CD4-positive, alpha-beta T cell treated with Interleukin-2 at 100 ng/mL for 4 hours (primary cell): ENCODE measurements around the gene EIF4H.
"Not testable (repeated sequence)": the region's sequence is repeated elsewhere in the genome, so short reads cannot be mapped to it uniquely, and the experiment has no call there.

Experiments
- DNase-seq: peaks from one replicate; pipeline ENCODE4 v3.0.0-alpha.2; 2020; ENCODE audit warnings: low spot score

The EIF4H gene

GRCh38 chr7:74175340-74175739 lies 1.2 kb downstream of the EIF4H start:
- DNase-seq = no peak

DNA sequence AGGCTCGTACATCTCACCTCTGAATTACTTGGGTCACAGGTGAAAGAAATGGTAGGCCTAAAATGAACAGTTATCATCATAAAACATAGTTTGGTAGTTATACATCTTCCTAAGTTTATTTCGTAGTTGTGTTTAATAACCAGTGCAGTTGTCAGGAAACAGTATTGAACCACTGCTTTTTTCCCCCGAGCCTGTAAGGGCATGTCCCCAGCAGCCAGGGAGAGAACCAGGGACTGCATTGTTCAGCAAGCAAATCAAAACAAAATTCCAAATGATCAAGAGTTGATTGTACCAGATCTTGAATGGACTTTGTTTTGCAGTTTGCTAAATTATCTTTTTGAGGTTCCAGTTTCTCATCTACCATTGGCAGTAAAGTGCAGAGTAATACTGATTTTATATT lies 2.4 kb downstream of the EIF4H start:
- no peak for DNase-seq

- no peak for DNase-seq
Measured at GRCh38 chr7:74178632-74179031, 4.5 kb downstream of the EIF4H start.

GRCh38 chr7:74179935-74180604 lies 5.9 kb downstream of the EIF4H start:
- DNase-seq = no peak

- DNase-seq = no peak
Measured at GRCh38 chr7:74180866-74181265, 6.7 kb downstream of the EIF4H start.

GRCh38 chr7:74181821-74182220 lies 7.7 kb downstream of the EIF4H start:
- no peak for DNase-seq

DNA sequence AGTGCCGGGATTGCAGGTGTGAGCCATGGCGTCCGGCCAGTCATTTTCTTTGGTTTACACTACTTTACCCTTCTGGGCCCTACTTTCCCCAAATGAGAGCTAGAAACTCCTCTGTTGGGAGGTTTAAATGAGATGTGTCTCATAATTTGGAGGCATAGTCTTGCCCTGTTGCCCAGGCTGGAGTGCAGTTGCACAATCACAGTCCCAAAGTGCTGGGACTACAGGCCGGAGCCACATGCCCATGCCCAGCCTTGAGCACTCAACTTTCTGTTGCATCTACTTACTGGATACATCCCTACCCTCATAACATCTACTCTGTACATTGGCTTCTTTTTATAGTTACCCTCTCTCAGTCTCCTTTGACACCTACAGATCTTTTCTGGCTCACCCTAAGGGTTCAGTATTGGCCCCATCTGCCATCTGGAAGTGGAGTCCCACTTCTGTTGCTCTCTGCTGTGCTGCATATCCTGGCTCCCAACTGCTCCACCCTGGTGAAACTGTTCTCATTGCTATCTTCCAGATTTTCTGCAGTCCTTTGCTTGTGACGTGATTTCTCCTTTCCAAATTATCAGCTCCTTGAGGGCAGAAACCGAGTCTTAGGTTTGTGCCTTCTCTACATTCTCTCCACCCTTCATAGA lies 8.4 kb downstream of the EIF4H start:
- no peak for DNase-seq

DNA sequence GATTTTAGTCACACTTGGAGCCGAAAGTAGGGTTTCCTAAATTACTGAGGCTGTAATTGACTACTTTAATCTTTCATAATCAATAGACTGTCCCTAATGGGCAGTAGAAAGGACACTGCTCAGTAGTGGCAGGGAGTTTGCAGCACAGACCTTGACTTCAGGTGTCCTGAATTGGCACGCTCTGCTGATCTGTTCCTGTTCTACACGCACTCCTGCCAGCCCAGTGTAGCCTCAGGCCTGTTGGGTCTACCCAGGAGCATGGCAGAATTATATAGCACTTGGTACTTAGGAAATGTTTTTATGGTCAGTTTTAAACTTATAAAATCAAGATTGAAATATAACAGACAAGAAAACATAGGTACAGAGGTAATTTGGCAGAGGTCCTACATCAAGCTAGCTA lies 9.0 kb downstream of the EIF4H start:
- DNase-seq = no peak

GRCh38 chr7:74183653-74184450 lies 9.7 kb downstream of the EIF4H start:
- DNase-seq = peak; percentile 56

- DNase-seq = no peak
Measured at GRCh38 chr7:74185016-74185415, 10.9 kb downstream of the EIF4H start.

GRCh38 chr7:74185636-74186035 lies 11.5 kb downstream of the EIF4H start:
- DNase-seq = no peak

- DNase-seq = no peak
Measured at GRCh38 chr7:74187915-74188675, 13.9 kb downstream of the EIF4H start.

DNA sequence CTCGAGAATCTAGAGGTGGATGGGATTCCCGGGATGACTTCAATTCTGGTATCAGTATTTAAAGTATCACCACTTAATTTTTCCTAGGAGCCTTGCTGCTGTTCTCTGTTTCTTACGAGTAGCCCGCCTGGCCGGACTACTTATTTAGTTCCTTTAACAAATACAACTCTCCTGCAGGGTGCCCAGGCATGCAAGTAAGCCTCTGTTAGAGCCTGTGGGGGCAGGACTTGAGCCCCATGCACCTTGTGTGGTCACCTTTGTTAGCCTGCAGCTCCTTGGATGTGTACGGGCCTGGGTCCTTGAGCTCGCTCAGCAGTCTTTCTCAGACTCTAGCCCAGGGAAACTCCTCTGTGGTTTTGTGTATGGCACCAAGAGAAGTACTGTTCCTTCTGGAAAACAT lies 16.1 kb downstream of the EIF4H start:
- no peak for DNase-seq

DNA sequence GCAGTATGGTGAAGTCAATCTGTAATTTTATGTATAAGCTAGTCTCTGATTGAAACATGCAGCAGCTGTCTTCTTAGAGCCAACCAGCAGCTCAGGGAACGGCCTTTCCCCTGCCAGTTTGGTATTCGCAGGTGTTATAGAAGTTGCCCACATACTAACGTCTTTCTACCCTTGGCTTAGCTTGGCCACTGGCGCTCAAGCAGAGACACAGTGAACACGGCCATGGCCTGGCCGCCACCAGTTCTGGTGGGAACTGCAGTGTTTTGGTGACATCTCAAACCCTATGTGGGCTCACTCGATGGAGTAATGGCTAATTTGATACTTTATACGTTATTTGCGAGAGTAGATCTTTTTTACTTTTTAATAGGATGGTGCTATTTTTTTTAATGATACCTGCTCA lies 17.1 kb downstream of the EIF4H start:
- no peak for DNase-seq

- no peak for DNase-seq
Measured at GRCh38 chr7:74193054-74193453, 18.9 kb downstream of the EIF4H start.

DNA sequence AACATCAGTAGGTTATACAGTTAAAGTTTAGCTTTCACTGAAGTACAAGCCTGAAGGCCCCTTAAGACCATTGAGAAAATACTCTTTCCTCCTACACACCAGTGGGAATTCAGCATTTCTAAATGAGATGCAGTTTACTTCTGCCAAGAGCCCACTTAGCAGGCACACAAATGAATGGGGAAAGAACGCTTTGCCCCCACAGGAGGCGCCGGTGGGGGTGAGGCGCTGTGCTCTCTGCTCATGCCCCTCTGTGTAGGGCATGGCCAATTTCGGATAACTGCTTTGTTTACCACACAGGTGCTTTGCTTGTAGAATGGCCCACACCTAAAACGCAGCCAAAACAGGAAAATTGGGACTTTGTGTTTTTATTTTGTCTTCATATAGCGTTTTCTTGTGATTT lies 19.8 kb downstream of the EIF4H start:
- DNase-seq = no peak

GRCh38 chr7:74194686-74195085 lies 20.5 kb downstream of the EIF4H start:
- DNase-seq = no peak

- not testable (repeated sequence) for DNase-seq
Measured at GRCh38 chr7:74195139-74195860, 21.1 kb downstream of the EIF4H start.

DNA sequence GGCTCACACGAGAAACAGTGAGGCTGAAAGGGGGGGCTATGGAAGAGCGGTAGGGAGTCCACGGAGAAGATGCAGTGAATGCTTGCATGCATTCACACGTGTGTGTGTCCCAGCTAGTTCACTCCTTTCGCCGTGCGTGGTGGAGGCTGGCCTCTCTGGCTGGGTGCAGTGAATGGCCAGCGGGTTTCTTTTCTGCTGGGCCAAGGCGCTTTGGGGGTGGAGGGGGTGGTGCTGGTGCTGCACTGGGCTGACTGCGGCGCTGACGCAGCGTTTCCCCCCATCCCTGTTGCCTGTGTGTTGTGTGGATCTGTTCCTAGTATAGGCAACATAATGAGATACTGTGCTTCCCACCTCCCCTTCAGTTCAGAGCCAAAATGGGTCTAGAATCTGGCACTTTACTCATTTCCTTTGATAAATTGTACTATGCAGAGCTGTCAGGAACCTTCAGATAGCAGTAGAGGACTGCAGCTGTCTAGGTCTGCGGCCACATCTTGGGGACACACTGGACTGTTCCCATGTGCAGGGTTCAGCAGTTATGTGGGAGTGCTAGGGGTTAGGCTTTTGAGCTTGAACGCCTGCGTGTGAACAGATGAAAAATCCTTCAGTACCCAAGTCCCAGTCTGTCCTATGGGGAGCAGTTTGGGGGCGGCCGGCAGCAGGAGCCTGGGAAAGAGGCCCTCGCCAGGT lies 22.0 kb downstream of the EIF4H start:
- not testable (repeated sequence) for DNase-seq

DNA sequence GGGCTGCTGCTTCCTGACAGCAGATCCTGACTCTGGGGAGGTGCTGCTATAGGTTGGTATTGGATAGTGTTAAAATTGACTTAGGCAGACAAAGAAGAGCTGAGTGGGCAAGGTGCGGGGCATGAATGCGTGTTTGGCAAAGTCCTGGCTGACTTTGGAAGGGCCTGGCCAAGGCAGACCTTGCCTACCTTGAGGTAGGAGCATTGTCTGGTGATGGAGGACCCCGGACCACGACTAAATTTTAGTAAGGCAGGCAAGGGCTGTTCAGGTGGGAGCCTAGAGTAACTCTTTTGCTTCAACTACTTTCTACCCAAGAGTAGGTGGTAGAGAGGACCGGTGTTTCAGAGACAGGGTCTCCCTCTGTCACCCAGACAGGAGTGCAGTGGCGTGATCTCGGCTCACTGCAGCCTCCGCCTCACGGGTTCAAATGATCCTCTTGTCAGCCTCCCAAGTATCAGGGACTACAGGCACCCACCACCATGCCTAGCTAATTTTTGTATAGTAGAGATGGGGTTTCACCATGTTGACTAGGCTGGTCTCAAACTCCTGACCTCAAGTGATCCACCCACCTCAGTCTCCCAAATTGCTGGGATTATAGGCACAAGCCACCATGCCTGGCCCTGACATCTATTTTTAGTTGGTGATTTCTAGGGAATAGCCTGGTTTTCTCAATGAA lies 23.4 kb downstream of the EIF4H start:
- DNase-seq = no peak
